Neuron (in vitro differentiated cells): Measurements from ENCODE around the gene HHAT.

Experiments
- H2AFZ ChIP-seq: one replicate; pipeline ENCODE4 v1.6.1; 2013; ENCODE audit warnings: low read depth, mild to moderate bottlenecking, inconsistent platforms, low read length, moderate library complexity
- H3K27me3 ChIP-seq: one replicate; pipeline ENCODE4 v1.6.1; 2013; ENCODE audit warnings: low read length; ENCODE audit not compliant: insufficient read depth
- H3K36me3 ChIP-seq: one replicate; pipeline ENCODE4 v1.6.1; 2013; ENCODE audit warnings: low read length; ENCODE audit not compliant: insufficient read depth
- H3K4me1 ChIP-seq: one replicate; pipeline ENCODE4 v1.6.1; 2013; ENCODE audit warnings: low read length; ENCODE audit not compliant: insufficient read depth
- H3K4me3 ChIP-seq: 2 replicates; pipeline ENCODE4 v1.5.1; 2013; ENCODE audit warnings: mild to moderate bottlenecking, low read length, moderate library complexity
- H3K9me3 ChIP-seq: one replicate; pipeline ENCODE4 v1.6.1; 2013; ENCODE audit warnings: low read length

Gene HHAT

GRCh38 chr1:210506689-210507088, 178.0 kb downstream of the HHAT start:
- no peaks in the 10 kb centered on the region for H3K27me3 ChIP-seq
- H3K4me3 ChIP-seq, result no peak overlapping the region

GRCh38 chr1:210516092-210516656, 187.5 kb downstream of the HHAT start:
- Histone ChIP-seq H3K27me3 (no peaks in the 10 kb centered on the region), H3K9me3 (no peaks in the 10 kb centered on the region), H3K4me1 (no peaks in the 10 kb centered on the region), H2AFZ (no peak overlapping the region), H3K36me3 (no peaks in the 10 kb centered on the region), H3K4me3 (no peak overlapping the region)

More at GRCh38 chr1:210506689-210507088, 178.0 kb downstream of the HHAT start:
- H3K4me1 ChIP-seq, result peaks cover 5% of the 10 kb centered on the region
- no peaks in the 10 kb centered on the region for H3K9me3 ChIP-seq
- H2AFZ ChIP-seq, result no peak overlapping the region
- no peaks in the 10 kb centered on the region for H3K36me3 ChIP-seq

DNA sequence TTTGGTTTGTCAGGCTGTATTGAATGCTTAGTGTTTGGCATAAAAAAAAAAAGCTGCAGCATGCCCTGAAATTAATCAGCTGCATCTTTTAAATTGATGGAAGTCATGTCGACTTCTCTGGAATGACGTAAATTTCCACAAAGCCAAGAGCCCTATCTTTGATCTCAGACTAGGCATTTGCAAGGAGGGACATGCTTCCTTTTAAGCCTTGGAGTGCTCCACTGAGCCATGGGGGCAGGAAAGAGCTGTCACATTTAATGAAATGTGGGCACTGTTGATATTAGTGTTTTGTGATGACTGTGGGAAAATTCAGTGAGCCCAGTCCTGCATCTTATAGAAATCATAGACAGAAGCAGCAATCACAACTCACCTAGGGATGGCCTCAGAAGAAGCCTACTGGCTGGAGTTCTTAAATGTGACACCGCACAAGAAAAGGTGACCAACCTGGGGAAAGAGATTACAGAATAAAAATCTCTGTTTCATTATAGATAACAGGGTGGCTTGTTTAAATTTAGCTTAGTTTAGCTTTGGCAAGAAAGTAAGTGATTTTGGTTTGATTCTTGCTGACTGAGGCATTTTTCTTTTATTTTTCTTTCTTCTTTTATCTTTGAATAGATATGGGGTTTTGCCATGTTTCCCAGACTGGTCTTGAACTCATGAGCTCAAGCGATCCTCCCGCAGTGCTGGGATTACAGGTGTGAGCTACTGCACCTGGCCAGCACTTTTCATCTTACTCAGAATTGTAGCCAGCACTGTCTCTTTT, 188.2 kb downstream of the HHAT start:
- H3K4me3 ChIP-seq, result no peak overlapping the region
- no peaks in the 10 kb centered on the region for H3K27me3 ChIP-seq
- no peaks in the 10 kb centered on the region for H3K4me1 ChIP-seq
- no peaks in the 10 kb centered on the region for H3K9me3 ChIP-seq
- no peaks in the 10 kb centered on the region for H3K36me3 ChIP-seq
- no peak overlapping the region for H2AFZ ChIP-seq

DNA sequence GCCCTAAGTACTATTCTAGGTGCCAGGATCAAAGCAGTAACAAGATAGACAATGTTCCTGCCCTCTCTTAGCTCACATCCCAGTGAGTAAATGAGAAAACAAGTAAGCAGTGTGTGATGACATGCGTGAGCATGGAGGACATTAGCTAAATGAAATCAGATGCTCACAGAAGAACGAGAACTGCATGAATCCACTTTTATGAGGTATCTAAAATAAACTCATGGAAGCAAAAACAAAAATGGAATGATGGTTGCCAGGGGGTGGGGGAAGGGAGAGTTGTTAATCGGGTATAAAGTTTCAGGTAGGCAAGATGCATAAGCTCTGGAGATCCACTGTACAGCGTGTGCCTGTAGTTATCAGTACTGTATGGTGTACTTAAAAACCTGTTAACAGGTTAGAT, 195.1 kb downstream of the HHAT start:
- Histone ChIP-seq H3K4me3 (no peak overlapping the region), H3K36me3 (no peaks in the 10 kb centered on the region), H3K4me1 (no peaks in the 10 kb centered on the region), H2AFZ (no peak overlapping the region), H3K27me3 (no peaks in the 10 kb centered on the region), H3K9me3 (no peaks in the 10 kb centered on the region)

GRCh38 chr1:210525716-210526454, 197.2 kb downstream of the HHAT start:
- H3K9me3 ChIP-seq, result no peaks in the 10 kb centered on the region
- H3K36me3 ChIP-seq, result no peaks in the 10 kb centered on the region
- H3K4me1 ChIP-seq, result no peaks in the 10 kb centered on the region
- H2AFZ ChIP-seq, result no peak overlapping the region
- no peak overlapping the region for H3K4me3 ChIP-seq
- no peaks in the 10 kb centered on the region for H3K27me3 ChIP-seq

DNA sequence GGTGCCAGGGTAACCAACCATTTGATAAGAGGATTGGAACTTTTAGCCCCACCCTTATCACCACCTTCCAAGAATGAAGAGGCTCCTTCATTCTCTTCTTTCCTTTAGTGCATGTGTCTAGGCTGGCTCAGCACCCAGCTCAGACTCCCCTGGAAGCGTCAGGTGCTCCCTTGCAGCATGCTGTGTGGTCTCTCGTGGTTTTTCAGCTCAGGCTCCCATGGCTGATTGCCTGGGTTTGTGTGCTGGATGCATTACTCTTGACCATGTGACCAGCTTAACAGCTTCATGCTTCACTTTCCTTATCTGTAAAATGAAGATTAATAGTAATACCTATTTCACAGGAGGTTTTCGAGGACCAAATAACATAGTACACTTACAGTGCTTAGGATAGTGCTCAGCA, 198.4 kb downstream of the HHAT start:
- no peak overlapping the region for H2AFZ ChIP-seq
- no peaks in the 10 kb centered on the region for H3K4me1 ChIP-seq
- no peaks in the 10 kb centered on the region for H3K9me3 ChIP-seq
- H3K4me3 ChIP-seq, result no peak overlapping the region
- no peaks in the 10 kb centered on the region for H3K27me3 ChIP-seq
- H3K36me3 ChIP-seq, result no peaks in the 10 kb centered on the region

DNA sequence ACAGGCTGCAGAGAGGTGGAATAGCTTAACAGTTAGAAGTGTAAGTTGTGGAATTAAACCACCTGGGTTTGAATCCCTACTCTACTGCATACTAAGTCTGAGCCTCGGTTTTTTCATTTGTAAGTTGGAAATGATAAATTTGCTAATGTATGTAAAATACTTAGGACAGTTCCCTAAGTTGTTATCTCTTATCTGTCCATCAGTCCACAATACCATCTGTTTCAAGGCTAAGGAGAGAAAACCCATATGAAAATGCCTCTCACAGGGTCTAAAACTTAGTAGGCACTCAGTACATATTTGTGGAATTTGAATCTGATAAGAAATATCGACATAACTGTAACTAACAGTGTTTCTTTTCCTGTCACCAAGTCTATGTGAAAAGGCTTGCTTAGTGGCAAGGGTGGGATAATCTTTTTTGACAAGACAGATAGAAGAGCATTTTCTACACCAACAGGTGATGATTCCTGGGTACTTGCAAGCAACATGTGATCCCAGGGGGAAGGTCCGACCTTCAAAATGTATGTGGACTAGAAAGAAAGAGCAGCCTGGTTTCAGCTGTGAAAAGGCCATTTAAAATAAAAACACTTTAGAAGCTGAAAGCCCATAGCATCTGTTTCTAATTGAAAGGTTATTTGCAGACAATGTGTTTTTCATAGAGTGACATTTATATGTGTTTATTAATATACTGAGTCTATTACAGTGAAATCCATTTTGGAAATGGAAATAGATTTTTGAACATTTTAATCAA, 202.9 kb downstream of the HHAT start:
- H3K36me3 ChIP-seq, result no peaks in the 10 kb centered on the region
- H3K9me3 ChIP-seq, result no peaks in the 10 kb centered on the region
- H3K4me1 ChIP-seq, result peaks cover 13% of the 10 kb centered on the region
- H3K4me3 ChIP-seq, result no peak overlapping the region
- no peaks in the 10 kb centered on the region for H3K27me3 ChIP-seq
- no peak overlapping the region for H2AFZ ChIP-seq

GRCh38 chr1:210532223-210532598, 203.5 kb downstream of the HHAT start:
- Histone ChIP-seq H3K4me3 (no peak overlapping the region), H3K27me3 (no peaks in the 10 kb centered on the region), H3K4me1 (peaks cover 14% of the 10 kb centered on the region), H3K9me3 (no peaks in the 10 kb centered on the region), H2AFZ (no peak overlapping the region), H3K36me3 (no peaks in the 10 kb centered on the region)

- no peaks in the 10 kb centered on the region for H3K9me3 ChIP-seq
- H2AFZ ChIP-seq, result no peak overlapping the region
- H3K4me3 ChIP-seq, result no peak overlapping the region
- peaks cover 14% of the 10 kb centered on the region for H3K4me1 ChIP-seq
- no peaks in the 10 kb centered on the region for H3K36me3 ChIP-seq
- no peaks in the 10 kb centered on the region for H3K27me3 ChIP-seq
These were observed 207.1 kb downstream of the HHAT start for GRCh38 chr1:210535761-210536160.

- H3K4me3 ChIP-seq, result no peak overlapping the region
These were observed 207.7 kb downstream of the HHAT start for GRCh38 chr1:210536254-210536961.

GRCh38 chr1:210540288-210540687, 211.6 kb downstream of the HHAT start:
- H3K9me3 ChIP-seq, result no peaks in the 10 kb centered on the region
- H3K27me3 ChIP-seq, result no peaks in the 10 kb centered on the region
- H3K4me3 ChIP-seq, result no peak overlapping the region
- H3K36me3 ChIP-seq, result no peaks in the 10 kb centered on the region
- H3K4me1 ChIP-seq, result peaks cover 14% of the 10 kb centered on the region
- no peak overlapping the region for H2AFZ ChIP-seq

More at GRCh38 chr1:210536254-210536961, 207.7 kb downstream of the HHAT start:
- Histone ChIP-seq H2AFZ (no peak overlapping the region), H3K4me1 (peaks cover 14% of the 10 kb centered on the region), H3K27me3 (no peaks in the 10 kb centered on the region), H3K9me3 (no peaks in the 10 kb centered on the region), H3K36me3 (no peaks in the 10 kb centered on the region)

GRCh38 chr1:210541680-210542358, 213.1 kb downstream of the HHAT start:
- no peaks in the 10 kb centered on the region for H3K4me1 ChIP-seq
- H3K36me3 ChIP-seq, result no peaks in the 10 kb centered on the region
- no peaks in the 10 kb centered on the region for H3K9me3 ChIP-seq
- no peak overlapping the region for H2AFZ ChIP-seq
- H3K27me3 ChIP-seq, result no peaks in the 10 kb centered on the region
- no peak overlapping the region for H3K4me3 ChIP-seq
